ENCODE data around the gene SPDYA. TPM values are rescaled to one million over a fixed set of nuclear protein-coding genes. Genes with fewer than 3 reads are reported as not detected.

Gene SPDYA
- total RNA-seq, 1 donor from 2014 or later, result 1.8 TPM

DNA sequence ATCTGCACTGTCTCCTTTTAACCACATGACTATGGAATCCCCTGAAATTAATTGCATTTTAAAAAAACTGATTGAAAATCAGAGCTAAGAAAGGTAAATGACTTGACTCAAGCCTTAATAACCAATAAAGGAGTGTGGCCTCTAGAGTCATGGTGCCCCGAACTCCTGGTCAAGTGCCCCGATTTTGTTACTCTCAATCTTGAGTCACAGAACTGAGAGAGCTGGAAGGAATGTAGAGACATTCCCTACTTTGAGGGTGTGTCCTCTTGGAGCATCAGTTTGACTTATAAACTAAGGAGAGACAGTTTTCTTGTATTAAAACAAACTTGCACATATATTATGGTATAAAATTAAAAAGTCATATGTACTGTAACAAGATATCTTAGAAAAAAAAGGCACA, 86.3 kb downstream of the SPDYA start:
- Mint-ChIP-seq H3K27ac (no peak overlapping the region), H3K4me3 (ENCODE audit: low read depth) (peak overlapping the region; percentile 99), H3K9me3 (no peaks in the 10 kb centered on the region), H3K4me1 (ENCODE audit: low read depth) (peaks cover 51% of the 10 kb centered on the region), H3K36me3 (ENCODE audit: low read depth) (peaks cover 53% of the 10 kb centered on the region), H3K27me3 (ENCODE audit: low read depth) (peaks cover 4% of the 10 kb centered on the region)
- DNase-seq (ENCODE audit: low spot score), result no peak
- intact Hi-C loops (cut with micrococcal nuclease), result loop anchor here (5.0 to 10.0 kb wide), 2 partner anchors 85 to 218 kb away; partner anchors contain the start of genes CLIP4 and SPDYA

DNA sequence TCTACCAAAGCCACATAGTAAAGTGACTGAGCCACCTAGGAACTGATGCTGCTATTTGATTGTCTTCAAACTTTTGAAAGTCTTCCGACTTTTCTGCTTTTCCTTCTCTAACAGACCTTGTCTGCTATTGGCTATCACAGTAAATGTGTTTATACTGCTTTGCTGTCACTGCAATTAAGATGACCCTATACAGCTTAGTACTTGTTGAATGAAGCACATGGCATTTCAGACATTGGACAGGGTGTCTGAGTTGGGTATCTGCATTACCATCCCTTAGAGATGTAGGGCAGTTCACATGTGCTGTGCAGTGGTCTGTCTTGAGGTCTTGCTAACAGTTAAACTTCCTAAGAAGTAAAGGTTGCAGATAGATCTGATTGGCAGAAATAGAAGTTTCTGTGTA, 87.4 kb downstream of the SPDYA start:
- no peak for DNase-seq (ENCODE audit: low spot score)
- intact Hi-C loops (cut with micrococcal nuclease), result loop anchor here (5.0 to 10.0 kb wide), 2 partner anchors 86 to 217 kb away; partner anchors contain the start of genes CLIP4 and SPDYA
- Mint-ChIP-seq H3K27me3 (ENCODE audit: low read depth) (peaks cover 1% of the 10 kb centered on the region), H3K27ac (no peak overlapping the region), H3K4me1 (ENCODE audit: low read depth) (peaks cover 51% of the 10 kb centered on the region), H3K36me3 (ENCODE audit: low read depth) (peaks cover 63% of the 10 kb centered on the region), H3K9me3 (no peaks in the 10 kb centered on the region), H3K4me3 (ENCODE audit: low read depth) (peak overlapping the region; percentile 50)

Other genes with a start within 250 kb of the SPDYA start
- gene PPP1CB, start 59.0 kb upstream of the SPDYA start, total RNA-seq, result 253 and 272 TPM in 2 replicates
- gene TRMT61B, start 59.5 kb downstream of the SPDYA start, total RNA-seq, result 15.1 and 17.3 TPM in 2 replicates
- gene WDR43, start 83.8 kb downstream of the SPDYA start, total RNA-seq, result 117 and 128 TPM in 2 replicates
- gene TOGARAM2, start 170.5 kb downstream of the SPDYA start, total RNA-seq, result 3.0 and 4.0 TPM in 2 replicates